Measurements from ENCODE around the gene DLST.

DLST gene

DNA sequence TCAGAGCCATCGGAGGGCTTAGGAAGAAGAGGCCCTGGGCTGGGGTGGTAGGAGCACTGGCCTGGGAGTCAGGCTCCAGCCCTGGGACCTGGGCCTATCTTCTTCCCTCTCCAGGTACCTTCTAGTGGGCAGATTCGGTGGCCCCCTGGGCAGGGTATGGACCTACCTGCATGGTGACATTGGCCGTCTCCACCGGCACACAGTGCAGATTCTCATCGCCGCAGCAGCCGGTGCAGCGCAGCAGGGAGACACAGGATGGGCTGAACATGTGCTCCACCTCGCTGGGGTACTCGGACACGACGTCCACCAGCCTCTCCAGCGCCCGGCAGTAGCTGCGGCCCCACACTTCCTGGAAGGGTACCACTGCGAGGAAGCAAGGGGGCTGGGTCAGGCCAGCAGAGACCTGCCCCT lies 67.5 kb downstream of the DLST start:
- Histone ChIP-seq H3K4me3 (no peak overlapping the region), H3K27ac (no peak overlapping the region)

DNA sequence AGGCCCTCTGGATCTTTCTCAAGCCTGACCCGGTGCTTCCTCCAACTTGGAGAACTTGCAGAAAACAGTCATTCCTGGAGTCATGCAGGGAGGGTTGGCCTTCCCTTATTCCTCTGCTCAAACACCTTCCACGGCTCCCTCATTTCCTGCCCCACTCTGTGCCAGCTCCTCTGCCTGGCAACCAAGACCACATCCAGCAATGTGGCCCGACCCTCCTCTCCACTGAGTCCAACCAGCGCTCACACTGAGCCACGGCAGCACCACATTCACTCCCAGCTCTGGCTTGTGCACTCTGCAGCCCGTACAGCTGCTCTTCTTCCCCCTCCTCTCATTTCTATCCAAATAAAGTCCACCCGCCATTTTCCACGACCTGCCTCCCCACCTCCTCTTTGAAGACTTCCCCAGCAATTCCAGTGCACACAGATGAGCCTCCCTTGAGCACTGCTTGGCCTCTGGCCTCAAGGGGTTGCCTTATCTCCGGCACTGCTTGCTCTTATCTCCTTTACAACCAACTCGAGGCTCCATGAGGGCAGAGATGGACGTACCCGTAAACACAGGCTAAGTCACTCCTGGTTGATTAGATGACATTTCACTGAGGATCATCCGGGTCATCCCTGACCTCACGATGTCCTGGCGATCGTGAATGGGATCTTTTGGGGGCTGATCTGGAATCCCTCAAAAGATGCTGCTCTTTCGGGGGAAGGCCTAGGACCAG lies 68.3 kb downstream of the DLST start:
- Histone ChIP-seq H3K27ac (peak overlapping the region in 1 of 21 experiments; percentile 4), H3K4me3 (no peak overlapping the region)

DNA sequence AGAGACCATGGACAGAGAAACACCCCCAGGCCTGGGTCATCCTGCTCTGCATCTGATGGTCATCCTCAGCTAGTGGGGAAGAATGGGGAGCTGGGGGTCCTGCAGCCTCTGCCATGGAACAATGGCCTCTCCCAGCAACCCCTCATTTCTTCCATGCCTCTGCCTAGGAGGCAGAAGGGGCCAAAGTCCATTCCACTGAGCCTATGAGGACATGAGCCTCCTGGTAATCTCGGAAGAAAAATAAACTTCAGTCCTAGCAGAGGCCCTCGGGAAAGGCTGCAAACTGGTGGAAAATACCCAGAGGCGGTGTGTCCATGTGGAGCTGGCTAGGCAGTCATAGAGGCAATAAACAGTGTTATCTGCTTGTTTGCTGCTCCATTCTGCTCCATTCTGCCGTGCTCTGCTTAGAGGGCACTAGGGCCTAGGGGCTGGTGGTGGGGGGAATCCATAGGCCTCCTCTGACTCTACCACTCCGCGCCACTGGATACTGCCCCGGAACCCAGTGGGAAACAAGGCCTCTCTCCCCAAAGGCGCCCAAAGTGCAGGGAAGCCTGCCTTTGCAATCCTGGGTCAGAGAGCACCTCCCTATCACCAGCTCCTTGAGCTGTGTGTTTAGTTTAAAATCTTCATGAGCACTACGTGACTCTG lies 69.2 kb downstream of the DLST start:
- Histone ChIP-seq H3K27ac (no peak overlapping the region), H3K4me3 (no peak overlapping the region)

DNA sequence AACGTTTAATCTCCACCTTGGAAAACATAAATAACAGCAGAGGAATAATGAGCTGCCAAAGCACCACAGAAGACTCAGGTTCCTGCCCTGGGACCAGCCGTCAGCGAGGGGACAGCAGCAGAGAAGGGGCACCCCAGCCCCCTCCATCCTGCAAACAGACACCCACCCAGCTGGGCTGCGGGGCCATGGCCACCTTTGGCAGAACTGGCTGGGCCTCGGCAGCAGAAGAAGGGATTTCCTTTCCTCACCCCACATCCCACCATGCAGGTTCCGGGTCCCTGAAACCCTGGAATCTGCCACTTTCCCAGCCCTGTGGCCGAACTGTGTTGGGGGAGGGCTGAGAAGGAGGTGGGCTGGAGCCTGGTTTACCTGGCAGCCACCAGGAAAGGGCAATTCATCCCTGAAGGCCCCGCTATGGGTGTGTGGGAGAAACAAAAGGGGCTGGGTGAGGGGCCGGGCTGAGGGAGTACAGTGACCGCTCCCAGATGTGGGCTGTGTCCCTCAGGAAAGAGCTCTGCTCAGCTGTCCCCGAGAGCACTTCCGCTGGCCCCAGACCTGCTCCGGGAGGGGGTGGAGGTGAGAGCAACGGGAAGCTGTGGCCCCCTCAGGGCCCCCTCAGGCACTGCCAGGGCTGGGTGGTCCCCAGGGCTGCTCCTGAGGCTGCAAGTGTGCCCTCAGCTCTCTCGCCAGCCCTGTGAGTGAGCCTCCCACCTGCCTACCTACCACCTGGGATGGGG lies 69.9 kb downstream of the DLST start:
- peak overlapping the region in 3 of 21 experiments; percentile 1 to 7 (median 5) for H3K27ac ChIP-seq
- H3K4me3 ChIP-seq = no peak overlapping the region

DNA sequence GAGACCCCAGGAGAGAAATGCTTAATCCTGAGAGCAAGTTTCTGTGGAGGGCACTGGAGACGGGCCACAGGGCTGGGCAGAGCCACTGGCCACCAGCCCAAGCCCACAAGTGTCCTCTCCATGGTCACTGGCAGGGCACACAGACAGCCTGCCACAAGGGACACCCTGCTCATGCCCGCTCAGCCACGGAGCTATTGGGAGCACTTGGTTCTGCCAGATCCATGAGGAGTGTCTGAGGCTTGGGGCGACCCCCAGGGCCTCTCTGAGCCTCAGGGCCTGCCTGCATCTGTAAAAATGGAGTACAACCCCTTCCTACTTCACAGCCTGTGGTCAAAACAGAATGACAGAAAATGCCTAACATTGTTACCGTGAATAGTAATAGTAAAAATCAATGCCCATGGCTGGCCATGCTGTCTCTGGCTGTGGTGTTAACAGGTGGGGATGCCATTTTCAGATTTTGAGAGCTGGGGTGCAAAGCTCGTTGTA lies 70.5 kb downstream of the DLST start:
- Histone ChIP-seq H3K4me3 (peak overlapping the region in 1 of 7 experiments; percentile 0), H3K27ac (peak overlapping the region in 3 of 21 experiments; percentile 1 to 7 (median 5))

DNA sequence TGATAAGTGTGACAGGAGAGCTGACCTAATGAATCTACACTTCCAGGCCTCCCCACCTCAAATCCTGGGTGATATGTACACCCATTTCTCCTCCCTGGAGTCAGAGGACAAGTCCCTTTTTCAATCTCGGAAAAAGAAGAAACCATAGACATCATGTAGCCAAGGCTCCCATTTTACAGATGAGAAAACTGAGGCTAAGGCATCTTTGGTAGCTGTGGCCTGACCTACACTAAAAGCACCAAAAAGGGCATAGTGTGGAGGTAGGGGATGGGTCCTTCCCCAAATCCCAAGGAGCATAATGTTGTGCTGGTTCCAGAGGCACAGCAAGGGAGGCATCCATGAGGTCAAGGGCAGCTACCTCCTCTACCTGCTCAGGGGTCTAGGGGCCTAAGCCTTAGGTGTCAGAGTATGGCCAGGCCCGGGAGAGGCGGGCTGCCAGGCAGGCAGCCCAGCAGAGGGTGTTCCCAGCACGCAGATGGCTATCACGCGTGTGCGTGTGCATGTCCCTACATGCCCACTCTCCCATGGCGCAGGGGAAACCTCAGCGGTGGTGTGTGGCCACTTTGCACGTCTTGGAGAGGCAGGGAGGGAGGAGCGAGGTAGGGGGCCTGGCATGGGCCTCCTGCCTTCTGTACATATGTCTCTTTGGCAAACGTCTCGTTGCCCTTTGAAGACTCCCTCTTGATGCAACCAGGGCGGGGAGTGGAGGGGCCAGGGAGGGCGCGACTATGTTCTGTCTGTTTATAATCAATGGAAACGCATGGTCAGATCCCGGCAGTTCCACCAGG lies 71.2 kb downstream of the DLST start:
- Histone ChIP-seq H3K27ac (peak overlapping the region in 4 of 21 experiments; percentile 3 to 78 (median 8)), H3K4me3 (peak overlapping the region in 5 of 7 experiments; percentile 46 to 59 (median 47))

All from skin epidermis (tissue), 12 donors.